H1 (cell line): ENCODE results near the gene TRIM67. TPM values are rescaled to one million over a fixed set of nuclear protein-coding genes. Genes with fewer than 3 reads are reported as not detected.

Experiments used
- CTCF ChIA-PET: fragments of 300-600 bp; sonication (Branson Sonifier 250); formaldehyde crosslinking; loops from one replicate; lab custom pipeline; 2021; ENCODE audit not compliant: partially characterized antibody; lab: Charles Lee
- POLR2A ChIA-PET: fragments of 300-600 bp; sonication (Branson Sonifier 250); formaldehyde crosslinking; loops from one replicate; lab custom pipeline; 2021; ENCODE audit warnings: inconsistent platforms; ENCODE audit not compliant: partially characterized antibody; lab: Charles Lee
- DNase-seq, 2 experiments: peaks; one replicate each; pipeline versions ENCODE4 v3.0.0 to v3.0.0-alpha.2; 2010 to 2022; ENCODE audit warnings: low spot score in 2 of 2, low read depth in 1 of 2, mixed read lengths in 1 of 2
- FAIRE-seq: peaks from 2 replicates; lab custom pipeline; 2011; peaks lifted over from hg19 to GRCh38; lab: Jason Lieb, UNC
- H2AFZ ChIP-seq: 2 replicates; pipeline ENCODE4 v1.8.1; 2012; ENCODE audit warnings: low read length, inconsistent platforms
- H2AK5ac ChIP-seq: 2 replicates; pipeline ENCODE4 v1.6.1; 2013; ENCODE audit warnings: low read depth, low read length
- H2BK120ac ChIP-seq: replicated peaks from 2 replicates; pipeline ENCODE3; 2013; ENCODE audit warnings: low read depth, low read length, inconsistent platforms
- H2BK12ac ChIP-seq: 2 replicates; pipeline ENCODE4 v1.6.1; 2013; ENCODE audit warnings: low read depth, low read length
- H2BK15ac ChIP-seq: 2 replicates; pipeline ENCODE4 v1.6.1; 2013; ENCODE audit warnings: low read length
- H2BK20ac ChIP-seq: 2 replicates; pipeline ENCODE4 v1.6.1; 2013; ENCODE audit warnings: low read length
- H2BK5ac ChIP-seq: 2 replicates; pipeline ENCODE4 v1.6.1; 2013; ENCODE audit warnings: low read depth, low read length
- H3K14ac ChIP-seq: 2 replicates; pipeline ENCODE4 v1.6.1; 2013; ENCODE audit warnings: inconsistent platforms; ENCODE audit not compliant: insufficient read length
- H3K18ac ChIP-seq: 2 replicates; pipeline ENCODE4 v1.6.1; 2013; ENCODE audit warnings: low read length; ENCODE audit errors: extremely low read depth
- H3K23ac ChIP-seq: 2 replicates; pipeline ENCODE4 v1.6.1; 2013; ENCODE audit warnings: inconsistent platforms; ENCODE audit not compliant: insufficient read length
- H3K23me2 ChIP-seq: 2 replicates; pipeline ENCODE4 v1.6.1; 2013; ENCODE audit warnings: low read depth, low read length
- H3K27ac ChIP-seq: 2 replicates; pipeline ENCODE4 v1.6.1; 2011; ENCODE audit warnings: low read depth, low read length, inconsistent platforms
- H3K27me3 ChIP-seq, 4 experiments: replicated peaks in 1 of 4; 1 replicate in 1 of 4; 2 replicates in 3 of 4; pipeline versions ENCODE4 v1.6.1 to v1.8.1; 2011 to 2013; ENCODE audit warnings: low read length in 3 of 4, mild to moderate bottlenecking in 3 of 4, inconsistent platforms in 2 of 4, mixed read lengths in 2 of 4, moderate library complexity in 1 of 4; ENCODE audit not compliant: control insufficient read depth in 3 of 4, insufficient read depth in 3 of 4; ENCODE audit errors: extremely low read depth in 1 of 4
- H3K36me3 ChIP-seq, 4 experiments: 2 replicates each; pipeline versions ENCODE4 v1.6.1 to v1.8.1; 2011 to 2013; ENCODE audit warnings: mild to moderate bottlenecking in 4 of 4, low read length in 3 of 4, moderate library complexity in 2 of 4, control low read depth in 1 of 4, inconsistent platforms in 1 of 4; ENCODE audit not compliant: insufficient read depth in 4 of 4, control insufficient read depth in 2 of 4
- H3K4ac ChIP-seq: replicated peaks from 2 replicates; pipeline ENCODE3; 2013; ENCODE audit warnings: low read length, low read depth, mixed read lengths, inconsistent platforms; ENCODE audit not compliant: insufficient read length
- H3K4me1 ChIP-seq, 4 experiments: replicated peaks in 1 of 4; 1 replicate in 1 of 4; 2 replicates in 3 of 4; pipeline versions ENCODE4 v1.6.1 to v1.8.1; 2011 to 2013; ENCODE audit warnings: low read length in 3 of 4, inconsistent platforms in 2 of 4, mixed read lengths in 1 of 4; ENCODE audit not compliant: insufficient read depth in 4 of 4, control insufficient read depth in 3 of 4
- H3K4me2 ChIP-seq, 2 experiments: 2 replicates each; pipeline versions ENCODE4 v1.6.1 to v1.8.1; 2011 to 2013; ENCODE audit warnings: low read depth in 2 of 2, low read length in 2 of 2, control low read depth in 1 of 2, inconsistent platforms in 1 of 2, mild to moderate bottlenecking in 1 of 2; ENCODE audit not compliant: insufficient read depth in 1 of 2
- H3K4me3 ChIP-seq, 4 experiments: fragments of 200-600, 300-600 bp in 1 of 4; sonication (generic), shearing (Covaris generic), sonication (Bioruptor Twin) in 1 of 4; 2 replicates each; pipeline versions ENCODE4 v1.5.1 to v1.8.1; 2011 to 2016; ENCODE audit warnings: low read length in 4 of 4, low read depth in 3 of 4, control low read depth in 2 of 4, inconsistent platforms in 2 of 4, mild to moderate bottlenecking in 2 of 4, mixed read lengths in 1 of 4, moderate library complexity in 1 of 4; ENCODE audit not compliant: insufficient read depth in 2 of 4; ENCODE audit errors: extremely low read depth in 1 of 4
- H3K56ac ChIP-seq: replicated peaks from 2 replicates; pipeline ENCODE3; 2013; ENCODE audit warnings: low read depth, mild to moderate bottlenecking, mixed read lengths, low read length, inconsistent platforms; ENCODE audit not compliant: insufficient read length
- H3K79me1 ChIP-seq: 2 replicates; pipeline ENCODE4 v1.6.1; 2013; ENCODE audit warnings: low read depth, low read length, control low read depth
- H3K79me2 ChIP-seq, 2 experiments: 2 replicates each; pipeline versions ENCODE4 v1.6.1 to v1.8.1; 2012 to 2013; ENCODE audit warnings: low read length in 2 of 2, mild to moderate bottlenecking in 2 of 2, inconsistent platforms in 1 of 2; ENCODE audit not compliant: insufficient read depth in 2 of 2, control insufficient read depth in 1 of 2
- H3K9ac ChIP-seq, 4 experiments: replicated peaks in 1 of 4; 1 replicate in 1 of 4; 2 replicates in 3 of 4; pipeline versions ENCODE4 v1.6.1 to v1.8.1; 2011 to 2013; ENCODE audit warnings: low read depth in 3 of 4, low read length in 3 of 4, control low read depth in 2 of 4, mild to moderate bottlenecking in 2 of 4, moderate library complexity in 2 of 4, inconsistent platforms in 1 of 4; ENCODE audit errors: extremely low read depth in 1 of 4
- H3K9me3 ChIP-seq, 2 experiments: 2 replicates each; pipeline versions ENCODE4 v1.6.1 to v1.8.1; 2012 to 2013; ENCODE audit warnings: mild to moderate bottlenecking in 2 of 2, moderate library complexity in 2 of 2, control low read depth in 1 of 2, inconsistent platforms in 1 of 2, low read depth in 1 of 2, low read length in 1 of 2, mixed read lengths in 1 of 2; ENCODE audit not compliant: insufficient read depth in 2 of 2
- H4K20me1 ChIP-seq, 2 experiments: replicated peaks in 1 of 2; 2 replicates each; pipeline versions ENCODE3 to v1.8.1; 2011 to 2013; ENCODE audit warnings: inconsistent platforms in 2 of 2, low read length in 2 of 2, mild to moderate bottlenecking in 1 of 2; ENCODE audit not compliant: insufficient read depth in 2 of 2, control insufficient read depth in 1 of 2
- H4K5ac ChIP-seq: 2 replicates; pipeline ENCODE4 v1.6.1; 2013; ENCODE audit warnings: low read length, low read depth, mixed read lengths, inconsistent platforms; ENCODE audit not compliant: insufficient read length
- H4K8ac ChIP-seq: 2 replicates; pipeline ENCODE4 v1.8.0; 2013; ENCODE audit warnings: mild to moderate bottlenecking, moderate library complexity, low read length, inconsistent platforms; ENCODE audit not compliant: insufficient read depth; ENCODE audit errors: extremely low read depth
- H4K91ac ChIP-seq: replicated peaks from 2 replicates; pipeline ENCODE3; 2013; ENCODE audit warnings: low read length, mixed read lengths, inconsistent platforms; ENCODE audit not compliant: insufficient read length
- BACH1 ChIP-seq: IDR thresholded peaks from 2 replicates; pipeline ENCODE4 v1.6.1; 2012; ENCODE audit warnings: low read length, improper control_type of control experiment
- CEBPB ChIP-seq: IDR thresholded peaks from 2 replicates; pipeline ENCODE4 v1.6.1; 2012; ENCODE audit warnings: low read depth, low read length
- CREB1 ChIP-seq: IDR thresholded peaks from 2 replicates; pipeline ENCODE4 v1.6.1; 2012; ENCODE audit warnings: inconsistent platforms
- CTBP2 ChIP-seq: IDR thresholded peaks from 2 replicates; pipeline ENCODE4 v1.7.0; 2011; ENCODE audit warnings: borderline replicate concordance, mild to moderate bottlenecking, moderate library complexity, mixed read lengths, low read length; ENCODE audit not compliant: insufficient read depth, insufficient read length
- GTF2F1 ChIP-seq: IDR thresholded peaks from 2 replicates; pipeline ENCODE4 v1.6.1; 2012; ENCODE audit warnings: low read depth, low read length, improper control_type of control experiment, borderline replicate concordance
- MAFK ChIP-seq: IDR thresholded peaks from 2 replicates; pipeline ENCODE4 v1.6.1; 2012; ENCODE audit warnings: low read depth, mild to moderate bottlenecking, improper control_type of control experiment, low read length
- RNF2 ChIP-seq: fragments of 200-900, 300-1000 bp; sonication (generic); IDR thresholded peaks from 2 replicates; pipeline ENCODE4 v1.7.1; 2016; ENCODE audit warnings: borderline replicate concordance, low read depth, mild to moderate bottlenecking, antibody characterized with exemption, low read length; ENCODE audit not compliant: poor library complexity, severe bottlenecking; ENCODE audit errors: missing control alignments
- SIN3A ChIP-seq, 2 experiments: IDR thresholded peaks in 1 of 2; conservative IDR thresholded peaks in 1 of 2; 2 replicates each; pipeline ENCODE4 v1.6.1; 2011 to 2012; ENCODE audit warnings: low read length in 2 of 2, improper control_type of control experiment in 1 of 2, low read depth in 1 of 2, mild to moderate bottlenecking in 1 of 2
- SIRT6 ChIP-seq: IDR thresholded peaks from one replicate; pipeline ENCODE4 v1.7.1; 2012; ENCODE audit warnings: low read length, inconsistent platforms
- SP2 ChIP-seq: IDR thresholded peaks from 2 replicates; pipeline ENCODE4 v1.6.1; 2012; ENCODE audit warnings: mild to moderate bottlenecking, low read length, inconsistent platforms
- ZNF274 ChIP-seq: IDR thresholded peaks from 2 replicates; pipeline ENCODE4 v1.7.0; 2012; ENCODE audit warnings: low read length, borderline replicate concordance; ENCODE audit errors: extremely low read depth
- WGBS, 2 experiments: shearing (Covaris generic) in 1 of 2; methylation state at CpG; one replicate each; pipeline versions ENCODE4 v1.1.6 to v1.1.7; 2013 to 2015; ENCODE audit warnings: low lambda C conversion rate in 2 of 2, mixed read lengths in 2 of 2, inconsistent platforms in 1 of 2, low coverage in 1 of 2, missing lambda C conversion rate in 1 of 2; ENCODE audit not compliant: insufficient replicate concordance in 2 of 2, insufficient coverage in 1 of 2, insufficient read length in 1 of 2; ENCODE audit errors: extremely low coverage in 1 of 2, missing lambda C conversion rate in 1 of 2; 5-methylcytosine and 5-hydroxymethylcytosine counted together
- polyA plus RNA-seq, 7 experiments: library from polyadenylated mRNA; depleted of rRNA in 3 of 7; stranded (reverse) in 5 of 7; unstranded in 2 of 7; fragments of >200 nt in 5 of 7; fragments of 200-250 nt in 2 of 7; gene quantifications; 1 replicate in 5 of 7; 2 replicates in 1 of 7; 4 replicates in 1 of 7; pipeline versions ENCODE4 v1.2.1 to v1.2.3, GENCODE V29; 2011 to 2013; ENCODE audit warnings: missing spikeins in 2 of 7, mixed read lengths in 2 of 7
- total RNA-seq: library from RNA; stranded (reverse); fragmentation: NEBNext Ultra II Directional; extraction: Animal tissue kit (Norgen Biotek cat#: 25700); gene quantifications from 2 replicates; pipeline ENCODE4 v1.2.1, GENCODE V29; 2021
- TF ChIP-seq, protein P1 (sequence below): IDR thresholded peaks from 2 replicates; pipeline ENCODE4 v1.6.1; 2012; ENCODE audit warnings: inconsistent platforms
- TF ChIP-seq, protein P2 (sequence below): IDR thresholded peaks from 2 replicates; pipeline ENCODE4 v1.6.1; 2011; ENCODE audit warnings: low read length, improper control_type of control experiment

TRIM67 gene
- total and polyA plus RNA-seq, 2 of the 8 experiments (the other 6 are each of a cell fraction or from before 2014, with no cell fraction given): under 0.01 TPM; not detected in 1

DNA sequence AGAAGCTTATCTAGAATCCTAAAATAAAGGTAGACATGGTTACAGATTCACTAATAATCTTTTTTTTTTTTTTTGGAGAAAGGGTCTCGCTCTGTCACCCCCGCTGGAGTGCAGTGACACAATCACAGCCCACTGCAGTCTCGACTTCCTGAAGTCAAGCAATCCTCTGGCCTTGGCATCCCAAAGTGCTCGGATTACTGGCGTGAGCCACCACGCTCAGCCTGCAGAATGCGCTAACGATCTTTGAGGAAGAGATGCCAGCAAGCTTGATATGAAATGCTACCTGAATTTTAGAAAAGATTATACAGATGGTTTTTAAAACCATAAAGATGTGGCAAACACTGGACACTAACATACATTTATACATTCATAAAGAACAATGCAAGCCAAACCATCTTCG is 75.1 kb downstream of the TRIM67 start:
- DNase-seq: no peak
- ChIA-PET CTCF (interaction anchor here (0.6 to 0.7 kb wide), 2 partner anchors 442 to 894 kb away, joined by 3 read pairs; no protein-coding TSS in a partner anchor), POLR2A (interaction anchor here (0.6 kb wide), 2 partner anchors 165 to 529 kb away, joined by 3 read pairs; no protein-coding TSS in a partner anchor)
- Histone ChIP-seq H2AK5ac (no peak overlapping the region), H3K27ac (no peak overlapping the region), H4K91ac (no peak overlapping the region), H2BK120ac (no peak overlapping the region), H3K27me3 (no peaks in the 10 kb centered on the region), H3K4me3 (no peak overlapping the region), H2BK12ac (no peak overlapping the region), H3K9ac (no peak overlapping the region), H3K4ac (no peak overlapping the region), H3K4me2 (no peak overlapping the region), H2BK15ac (no peak overlapping the region), H2AFZ (no peak overlapping the region), H3K18ac (no peak overlapping the region), H3K36me3 (peaks cover 5 to 12% (median 8%) of the 10 kb centered on the region in 4 experiments; a peak in 5 of 8 replicates), H3K9me3 (no peaks in the 10 kb centered on the region), H3K79me1 (no peaks in the 10 kb centered on the region), H3K23me2 (peaks cover 7% of the 10 kb centered on the region), H3K79me2 (peaks cover 0 to 1% of the 10 kb centered on the region in 2 experiments; a peak in 1 of 4 replicates), H4K8ac (no peak overlapping the region), H3K14ac (no peak overlapping the region), H2BK5ac (no peak overlapping the region), H4K5ac (no peak overlapping the region), H3K23ac (no peak overlapping the region), H4K20me1 (peaks cover 0 to 3% of the 10 kb centered on the region in 2 experiments), H3K56ac (no peak overlapping the region), H2BK20ac (no peak overlapping the region), H3K4me1 (no peaks in the 10 kb centered on the region)
- FAIRE-seq: no peak
- WGBS, 2 experiments: 89% methylated on average over 9 of the region's 9 CpGs; no CpG with 5 or more reads in 1 of the 2 experiments
- TF ChIP-seq CEBPB (no peak), RNF2 (no peak), GTF2F1 (no peak), SP2 (no peak), MAFK (no peak), CREB1 (no peak), SIN3A (conservative IDR thresholded peaks at IDR 0.05 in 1 of 2, IDR thresholded peaks at IDR 0.05 in 1 of 2; ENCODE audit: low read depth in 1 of 2, low read length in 2 of 2) (no peak), CTBP2 (no peak), ZNF274 (no peak), BACH1 (no peak), SIRT6 (no peak)
- TF ChIP-seq, protein P1, sequence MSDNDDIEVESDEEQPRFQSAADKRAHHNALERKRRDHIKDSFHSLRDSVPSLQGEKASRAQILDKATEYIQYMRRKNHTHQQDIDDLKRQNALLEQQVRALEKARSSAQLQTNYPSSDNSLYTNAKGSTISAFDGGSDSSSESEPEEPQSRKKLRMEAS: no peak
- TF ChIP-seq, protein P2, sequence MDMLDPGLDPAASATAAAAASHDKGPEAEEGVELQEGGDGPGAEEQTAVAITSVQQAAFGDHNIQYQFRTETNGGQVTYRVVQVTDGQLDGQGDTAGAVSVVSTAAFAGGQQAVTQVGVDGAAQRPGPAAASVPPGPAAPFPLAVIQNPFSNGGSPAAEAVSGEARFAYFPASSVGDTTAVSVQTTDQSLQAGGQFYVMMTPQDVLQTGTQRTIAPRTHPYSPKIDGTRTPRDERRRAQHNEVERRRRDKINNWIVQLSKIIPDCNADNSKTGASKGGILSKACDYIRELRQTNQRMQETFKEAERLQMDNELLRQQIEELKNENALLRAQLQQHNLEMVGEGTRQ: no peak
